NCI-H1417 (cell line): ENCODE results near the gene PRELID3B.

Source experiments
- DNase-seq, 3 experiments: peaks; one replicate each; lab custom pipeline; 2025; lab: John Stamatoyannopoulos, UW

Gene PRELID3B

DNA sequence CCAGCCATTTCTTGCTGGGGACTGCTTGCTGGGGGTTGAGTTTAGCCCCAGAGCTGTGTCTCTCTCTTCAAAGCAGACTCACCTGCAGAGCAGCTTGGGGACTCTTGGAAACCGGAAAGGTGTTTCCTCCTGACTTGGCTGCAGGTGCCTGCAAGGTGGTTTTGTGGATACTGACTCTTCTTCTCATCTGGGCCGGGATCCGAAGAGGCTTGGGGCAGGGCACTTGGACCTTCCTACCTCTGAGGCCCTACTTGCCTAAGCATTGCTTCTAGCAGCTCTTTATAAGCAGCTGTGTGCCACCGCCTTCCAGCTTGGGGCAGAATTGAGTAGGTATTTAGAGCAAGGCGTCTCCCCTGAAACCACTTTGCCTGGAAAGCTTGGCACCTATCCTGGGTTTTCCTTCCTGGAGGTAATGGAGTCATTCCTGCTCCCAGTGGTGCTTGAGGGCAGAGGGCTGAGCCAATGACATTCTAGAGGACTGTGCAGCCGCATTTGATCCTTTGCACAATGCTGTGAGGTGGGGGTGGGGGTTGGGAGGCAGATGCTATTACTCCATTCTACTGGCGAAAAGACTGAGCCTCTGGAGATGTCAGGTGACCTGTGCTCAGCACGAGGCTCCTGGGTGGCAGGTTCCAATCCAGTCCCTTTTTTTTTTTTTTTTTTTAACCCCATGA lies 32.1 kb downstream of the PRELID3B start:
- peak in 1 of 3 experiments; percentile 6 for DNase-seq

DNA sequence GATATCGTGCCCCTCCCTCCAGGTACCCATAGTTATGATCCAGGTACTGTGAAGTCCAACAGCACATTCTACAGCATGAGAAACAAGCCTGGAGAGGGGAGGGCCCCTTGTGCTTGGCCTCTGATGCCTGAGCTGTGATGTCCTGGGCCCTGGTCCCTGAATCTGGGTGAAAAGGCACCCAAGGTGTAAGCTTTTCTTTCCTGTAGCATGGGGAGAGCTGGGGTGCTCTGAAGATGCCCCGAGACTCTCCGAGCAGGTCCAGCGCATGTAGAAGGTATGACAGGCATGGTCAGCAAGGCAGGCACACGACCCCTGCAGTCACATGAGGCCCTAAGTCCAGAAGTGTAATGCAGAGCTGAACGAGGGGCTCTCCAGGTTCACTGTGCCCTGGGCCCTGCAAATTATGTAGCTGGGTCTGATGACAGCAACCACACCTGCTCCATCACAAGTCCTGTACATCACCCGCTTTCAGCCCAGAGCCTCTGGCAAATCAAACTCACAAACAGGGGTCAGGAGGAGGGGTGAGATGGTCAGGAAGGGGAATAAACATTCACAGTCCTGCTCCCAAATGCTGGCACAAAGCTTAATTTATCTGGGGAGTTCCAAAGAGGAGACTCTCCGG lies 33.8 kb downstream of the PRELID3B start:
- no peak for DNase-seq

DNA sequence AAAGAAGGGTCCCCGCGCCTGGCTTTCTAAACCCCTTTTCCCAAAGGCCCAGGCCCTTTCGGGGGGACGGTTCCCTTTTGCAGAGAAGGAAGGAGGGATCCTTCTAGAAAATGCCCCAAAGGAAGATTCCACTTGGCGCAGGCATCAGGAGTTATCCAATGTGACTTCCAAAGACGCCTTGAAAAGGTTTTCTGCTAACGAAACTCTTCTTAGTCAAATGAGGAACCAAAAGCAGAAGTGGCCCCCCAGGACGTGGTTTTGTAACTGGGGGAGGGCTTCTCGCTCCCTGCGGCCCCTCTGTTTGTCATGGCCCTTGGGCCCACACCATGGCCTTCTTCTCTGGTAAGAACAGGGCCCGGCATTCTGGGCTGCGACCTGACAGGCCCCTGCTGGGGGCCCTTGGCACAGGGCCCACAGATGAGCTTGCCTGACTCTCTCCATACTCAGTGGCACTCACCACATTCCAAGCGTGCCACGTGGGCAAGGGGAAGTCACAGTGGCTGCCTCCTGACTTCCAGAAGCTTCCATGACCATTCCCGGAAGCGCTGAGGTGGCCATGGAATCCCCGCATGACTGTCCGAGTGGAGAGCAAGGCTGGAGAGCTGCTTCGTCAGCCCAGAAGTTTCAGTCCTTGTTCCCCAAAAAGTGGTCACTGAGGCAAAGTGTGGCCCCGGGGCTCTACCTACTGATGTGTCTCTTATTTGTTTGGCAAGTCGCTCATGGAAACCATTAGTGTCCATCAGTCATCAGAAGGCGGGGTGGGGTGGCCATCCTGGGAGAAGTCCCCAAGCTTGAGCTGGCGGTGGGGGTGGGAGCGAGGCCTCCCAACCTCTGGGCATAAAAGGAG lies 34.7 kb downstream of the PRELID3B start:
- no peak for DNase-seq

DNA sequence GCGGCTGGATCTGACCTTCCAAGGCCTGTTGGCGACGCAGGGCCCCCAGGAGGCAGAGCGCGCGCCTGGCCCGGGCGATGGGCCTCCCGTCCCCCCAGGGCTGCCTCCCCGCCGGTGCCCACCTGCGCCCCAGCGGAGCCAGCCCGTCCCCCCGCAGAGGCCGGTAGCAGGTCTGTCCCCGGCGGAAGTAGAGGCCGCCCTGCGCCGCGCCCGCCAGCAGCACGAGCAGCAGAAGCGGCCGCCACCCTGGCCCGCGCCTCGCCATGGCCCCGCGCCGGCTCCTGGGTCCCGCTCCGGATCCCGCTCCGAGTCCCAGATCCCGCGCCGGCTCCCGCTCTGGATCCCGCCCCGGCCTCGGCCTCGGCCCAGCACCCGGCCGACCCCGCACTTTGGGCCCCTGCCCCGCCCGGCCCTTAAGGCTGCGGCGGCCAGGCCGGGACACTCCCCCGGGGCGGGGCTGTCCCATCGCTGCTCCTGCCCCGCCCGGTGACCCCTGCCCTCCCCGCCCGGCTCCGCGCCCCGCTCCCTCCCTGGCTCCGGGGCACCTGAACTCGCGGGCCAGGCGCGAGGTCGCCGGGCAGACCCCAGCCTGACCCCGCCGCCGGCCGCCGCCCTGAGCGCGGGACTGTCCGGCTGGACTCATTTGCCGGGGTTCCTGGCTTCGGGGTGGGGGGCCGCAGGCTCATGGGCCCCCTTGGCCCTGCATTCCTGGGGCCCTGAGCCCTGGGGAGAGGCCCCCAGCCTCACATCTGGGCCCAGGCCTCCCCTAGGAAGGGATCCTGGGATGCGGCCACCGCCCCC lies 35.5 kb downstream of the PRELID3B start, which contains the start of gene CTSZ:
Gene CTSZ (minus strand): TSS at position 391 of the 801 bp plus-strand sequence. CDS start 126 bp downstream, at position 265.
- DNase-seq: no peak

DNA sequence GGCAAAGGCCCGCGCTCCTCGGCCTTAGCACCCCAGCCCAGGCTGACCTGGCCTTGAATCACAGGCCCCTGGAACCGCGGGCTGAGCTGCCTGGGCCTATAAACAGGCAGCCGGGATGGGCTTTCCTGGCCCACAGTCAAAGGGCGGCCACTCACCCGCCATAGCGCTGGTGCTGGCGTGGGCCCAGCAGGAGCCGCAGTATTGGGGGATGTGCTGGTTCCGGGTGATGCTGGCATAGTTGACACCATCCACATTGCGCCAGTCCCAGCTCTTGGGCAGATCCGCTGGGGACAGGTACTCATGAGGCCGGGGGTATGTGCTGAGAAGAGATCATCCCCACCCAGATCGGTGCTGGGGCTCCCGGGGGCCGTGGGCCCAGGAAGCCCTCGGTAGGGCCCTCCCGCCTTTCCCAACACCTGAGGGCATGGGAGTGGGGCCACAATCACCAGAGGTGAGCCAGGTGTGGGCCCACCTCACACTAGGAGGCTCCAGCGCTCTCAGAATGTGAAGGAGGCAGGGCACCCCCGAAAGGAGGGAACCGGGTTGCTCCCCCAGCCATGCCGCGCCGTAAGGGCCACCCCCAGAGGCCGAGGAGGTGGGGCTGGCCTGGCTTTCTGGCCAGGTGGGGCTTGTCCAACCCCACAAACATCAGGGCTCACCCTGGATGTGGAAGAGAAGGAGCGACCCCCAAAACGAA lies 36.3 kb downstream of the PRELID3B start:
- no peak for DNase-seq

DNA sequence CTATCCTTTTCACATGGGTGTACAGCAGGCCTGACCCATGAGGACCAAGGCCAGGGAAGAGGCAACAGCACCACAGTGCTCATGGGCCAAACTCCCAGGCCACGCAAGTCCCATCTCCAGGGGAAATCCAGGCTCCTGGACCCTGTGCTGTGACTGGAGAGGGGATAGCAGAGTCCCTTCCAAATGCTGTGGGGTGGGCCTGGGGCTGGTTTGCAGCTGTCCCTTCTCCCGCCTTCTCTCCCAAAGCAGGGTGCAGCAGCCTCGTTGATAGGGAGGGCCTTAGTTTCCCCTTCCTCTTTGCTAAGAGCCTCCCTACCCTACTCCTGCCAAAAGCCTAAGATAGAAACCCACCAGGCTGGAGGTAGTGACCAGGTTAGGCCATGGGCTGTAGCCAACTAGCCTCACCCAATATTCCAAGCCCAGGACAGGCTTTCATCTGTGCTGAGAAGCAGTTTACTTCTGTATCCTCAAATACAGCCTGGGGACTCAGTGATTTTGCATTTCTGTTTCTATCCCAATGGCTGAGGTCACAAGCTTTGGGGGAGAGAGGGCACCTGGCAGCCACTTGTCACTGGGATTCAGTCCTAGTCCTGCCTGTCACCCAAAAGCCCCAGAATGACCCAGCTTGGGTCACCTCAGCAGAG lies 36.9 kb downstream of the PRELID3B start:
- no peak for DNase-seq

DNA sequence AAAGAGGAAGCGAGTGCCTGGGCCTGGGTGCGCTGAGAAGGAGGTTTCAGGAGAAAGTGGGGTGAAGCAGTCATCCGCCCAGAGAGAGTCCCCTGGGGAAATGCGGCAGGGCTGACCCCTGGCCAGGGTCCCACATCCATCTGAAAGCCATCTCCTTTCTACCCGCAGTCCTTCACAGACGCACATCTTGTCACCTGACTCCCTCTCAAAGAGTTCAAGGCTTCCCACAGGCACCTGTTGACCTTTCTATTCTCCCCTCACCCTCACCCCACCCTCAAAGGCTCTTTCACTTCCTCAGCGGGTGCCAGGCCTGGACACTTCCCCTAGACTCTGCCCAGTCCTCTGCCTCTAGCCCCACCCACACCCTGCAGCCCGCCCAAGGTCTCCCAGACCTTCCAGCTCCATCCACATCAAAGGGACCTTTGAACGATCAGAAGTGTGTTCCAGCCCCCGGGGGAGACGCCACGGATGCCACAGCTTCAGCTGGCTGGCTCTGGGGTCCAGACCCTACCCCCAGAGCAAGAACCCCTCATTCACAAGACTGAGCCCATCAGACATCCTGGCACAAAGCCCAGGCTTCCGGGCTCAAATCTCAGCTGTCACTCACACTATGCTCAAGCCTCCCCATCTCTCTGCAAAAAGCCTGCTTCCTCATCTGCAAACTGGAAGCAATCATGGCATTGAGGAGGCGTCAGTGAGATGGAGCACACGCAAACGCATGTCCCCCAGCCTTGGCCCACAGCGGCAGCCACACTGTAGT lies 37.6 kb downstream of the PRELID3B start:
- no peak for DNase-seq

DNA sequence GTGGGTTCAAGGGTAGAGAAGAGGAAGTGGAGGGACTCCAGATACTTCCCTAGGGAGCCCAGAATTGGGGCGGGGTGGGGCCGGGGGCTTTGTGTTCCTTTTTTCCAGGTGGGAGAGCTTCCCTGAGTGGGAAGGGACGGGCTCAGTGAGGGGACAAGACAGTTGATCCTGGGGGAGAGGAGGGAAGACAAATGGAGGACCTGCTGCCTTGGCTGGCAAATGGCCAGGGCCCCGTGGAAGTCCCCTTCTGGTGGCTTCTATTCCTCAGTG lies 38.2 kb downstream of the PRELID3B start:
- no peak for DNase-seq

DNA sequence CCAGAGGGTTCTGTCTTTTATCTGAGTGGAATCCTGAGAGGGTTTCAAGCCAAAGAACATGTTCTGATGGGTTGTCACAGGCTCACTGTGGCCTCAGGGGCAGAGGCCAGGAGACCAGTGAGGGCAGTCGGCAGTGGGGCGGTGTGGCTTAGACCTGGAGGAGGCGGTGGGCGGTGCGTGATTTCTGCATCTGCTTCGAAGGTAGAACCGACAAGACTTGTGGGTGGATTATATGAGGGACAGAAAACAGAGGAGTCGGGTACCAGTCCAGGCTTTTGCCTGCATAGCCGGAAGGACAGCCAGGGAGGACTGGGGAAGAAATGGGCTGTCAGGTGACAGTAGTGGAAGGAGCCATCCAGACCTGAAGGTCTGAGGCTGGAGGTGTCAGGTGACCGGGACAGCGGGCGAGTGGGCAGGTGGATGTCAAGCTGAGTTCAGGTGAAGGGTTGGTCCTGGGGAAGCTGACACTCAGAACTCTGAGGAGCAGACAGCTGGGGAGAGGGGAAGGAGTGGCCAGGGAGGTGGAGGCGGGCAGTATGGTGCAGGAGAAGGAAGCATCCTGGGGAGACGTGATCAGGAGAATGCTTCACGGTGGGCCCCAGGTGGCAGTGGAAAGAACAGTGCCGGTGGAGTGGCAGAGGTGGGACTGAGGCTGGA lies 38.6 kb downstream of the PRELID3B start:
- DNase-seq: peak in 1 of 3 experiments; percentile 6

DNA sequence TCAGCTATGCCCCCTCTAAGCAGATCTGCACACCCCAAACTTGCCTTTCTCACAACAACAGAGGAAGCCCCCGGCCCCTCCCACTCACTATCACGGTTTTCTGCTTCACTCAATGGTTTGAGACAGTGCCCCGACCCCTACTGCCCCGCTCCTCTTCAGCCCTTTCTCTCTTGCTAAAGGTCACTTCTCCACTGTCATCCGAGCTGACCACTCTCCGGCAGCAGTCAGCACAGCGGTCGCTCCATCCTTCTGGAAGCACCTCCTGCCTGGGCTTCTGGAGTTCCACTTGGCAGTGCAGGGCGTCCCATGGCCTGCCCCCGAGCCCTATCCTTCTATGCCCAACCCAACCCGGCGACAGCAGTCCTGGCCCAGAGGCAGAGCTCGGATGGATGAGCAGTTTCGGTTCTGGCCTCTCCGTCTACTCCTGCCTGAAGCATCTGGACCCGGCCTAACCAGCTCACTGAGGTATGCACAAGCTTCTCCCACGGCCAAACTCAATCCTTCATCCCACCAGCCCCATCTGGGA lies 39.6 kb downstream of the PRELID3B start:
- DNase-seq: no peak

DNA sequence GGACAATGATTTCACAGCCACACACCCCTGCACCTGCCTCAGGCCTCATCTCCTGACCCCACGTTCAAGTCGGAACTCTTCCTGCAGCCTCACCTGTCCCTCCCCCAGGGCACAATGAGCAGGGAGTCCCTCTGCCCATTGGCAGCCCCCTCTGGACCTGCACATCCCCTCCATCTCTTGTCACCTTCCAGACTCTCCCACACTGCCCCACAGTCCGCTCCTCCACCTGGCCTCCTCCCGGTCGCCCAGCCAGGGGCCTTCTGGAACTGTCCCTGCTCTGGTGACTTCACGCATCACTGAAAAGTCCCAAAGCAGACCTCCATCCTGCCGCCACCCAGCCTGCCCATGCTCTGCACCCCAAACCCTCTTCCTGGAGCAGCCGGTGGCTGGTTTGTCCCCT lies 40.2 kb downstream of the PRELID3B start:
- no peak for DNase-seq

DNA sequence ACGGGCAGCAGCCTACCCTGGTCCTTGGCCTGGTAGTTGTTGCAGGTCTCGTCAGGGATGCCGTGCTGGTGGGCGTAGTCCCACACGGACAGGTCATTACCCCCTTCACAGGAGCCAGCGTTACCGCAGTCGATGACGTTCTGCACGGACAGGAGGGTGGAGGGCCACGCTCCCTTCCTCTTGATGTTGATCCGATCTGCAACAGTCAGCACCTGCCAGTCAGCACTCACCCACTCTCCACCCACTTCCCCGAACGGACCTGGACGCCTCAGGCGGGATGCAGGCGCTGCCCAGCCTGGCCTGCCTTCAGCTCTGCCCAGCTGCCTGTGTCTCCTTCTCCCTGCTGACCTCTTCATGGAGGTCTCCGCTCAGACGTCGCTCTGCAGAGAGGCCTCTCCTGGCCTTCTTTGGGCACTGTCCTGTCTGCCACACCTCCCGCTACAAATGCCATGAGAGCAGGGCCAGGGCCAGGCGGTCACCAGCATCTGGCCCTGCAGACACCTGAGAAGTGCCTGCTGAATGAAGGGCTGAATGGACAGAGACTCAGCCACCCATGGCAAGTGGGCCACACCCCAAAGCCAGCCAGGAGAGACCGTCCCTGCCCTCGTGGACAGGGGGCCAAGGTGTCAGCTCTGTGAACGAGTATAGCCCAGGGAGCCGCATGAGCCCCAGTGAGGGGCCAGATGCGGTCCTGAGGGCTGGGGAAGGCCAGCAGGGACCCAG lies 41.0 kb downstream of the PRELID3B start:
- no peak for DNase-seq

DNA sequence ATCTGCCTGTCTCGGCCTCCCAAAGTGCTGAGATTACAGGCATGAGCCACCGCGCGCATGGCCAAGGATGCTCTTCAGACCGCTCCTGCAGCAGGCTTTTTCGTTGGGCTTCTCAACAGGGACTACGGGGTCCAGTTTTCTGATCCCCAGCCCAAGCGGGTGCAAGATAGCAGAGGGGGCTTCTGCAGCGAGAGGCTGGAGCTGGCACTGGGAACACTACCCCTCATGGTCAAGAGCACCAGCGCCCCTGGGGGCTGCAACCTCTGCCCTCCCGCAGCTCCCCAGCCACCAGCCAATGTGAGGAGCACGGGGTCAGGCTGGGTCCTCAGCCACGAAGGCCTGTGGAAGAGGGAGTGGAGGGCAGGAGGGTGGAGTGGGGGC lies 41.5 kb downstream of the PRELID3B start:
- no peak for DNase-seq

DNA sequence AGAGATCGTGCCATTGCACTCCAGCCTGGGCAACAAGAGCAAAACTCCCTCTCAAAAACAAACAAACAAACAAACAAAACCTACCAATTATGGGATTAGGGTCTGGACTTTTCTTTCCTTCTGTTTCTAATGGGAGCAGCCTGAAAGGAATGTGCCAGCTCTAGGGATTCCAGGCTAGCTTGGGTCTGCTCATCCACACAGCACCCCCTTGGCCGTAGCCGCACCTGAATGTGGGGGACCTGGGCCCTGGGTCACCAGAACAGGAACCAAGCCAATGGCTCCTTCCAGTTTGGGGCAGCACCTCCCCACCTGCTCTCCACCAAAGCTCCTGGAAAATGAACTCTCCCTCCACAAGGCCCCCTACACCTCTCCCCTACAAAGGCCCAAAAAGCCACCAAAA lies 42.3 kb downstream of the PRELID3B start:
- DNase-seq: no peak

DNA sequence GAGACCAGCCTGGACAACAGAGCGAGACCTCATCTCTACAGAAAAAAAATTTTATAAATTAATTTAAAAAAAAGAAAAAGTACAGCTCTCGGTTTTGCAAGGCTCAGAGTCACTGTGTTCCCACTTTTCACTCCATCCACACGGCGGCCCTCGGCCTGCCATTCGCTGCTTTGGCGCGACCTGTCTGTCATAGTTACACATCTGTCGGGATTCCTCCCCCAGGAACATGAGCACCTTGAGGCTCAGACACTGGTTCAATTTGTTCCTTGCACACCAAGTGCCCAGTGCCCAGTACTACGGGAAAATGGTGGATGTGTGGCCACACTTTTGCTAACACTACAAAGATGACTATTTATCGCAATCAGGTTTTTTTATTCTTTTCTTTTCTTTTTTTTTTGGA lies 43.9 kb downstream of the PRELID3B start:
- no peak for DNase-seq

DNA sequence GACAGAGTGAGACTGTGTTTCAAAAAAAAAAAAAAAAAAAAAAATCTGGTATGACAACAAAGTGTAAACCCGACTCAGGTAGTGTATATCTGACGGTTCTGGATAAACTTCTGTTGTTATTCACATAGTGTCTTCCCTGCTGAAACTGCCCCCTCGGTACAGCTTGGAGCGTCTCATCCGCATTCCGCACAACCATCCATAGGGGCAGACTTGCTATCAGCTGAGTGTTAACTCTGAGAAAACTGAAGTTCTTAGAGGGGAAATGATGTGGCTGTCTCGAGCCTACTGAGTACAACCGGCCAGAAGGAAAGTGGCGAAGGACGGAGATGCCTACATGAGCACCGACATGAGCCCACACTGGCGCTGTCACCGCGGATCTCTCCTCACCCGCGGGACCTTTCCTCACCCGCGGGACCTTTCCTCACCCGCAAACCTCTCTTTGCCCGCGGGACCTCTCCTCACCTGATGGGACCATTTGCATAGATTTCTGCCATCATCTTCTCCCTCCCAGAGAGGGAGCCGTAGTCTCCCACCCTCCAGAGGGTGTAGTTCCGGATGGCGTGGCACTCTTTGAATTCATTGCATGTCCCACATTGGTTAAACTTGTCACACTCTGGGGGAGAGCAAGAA lies 45.3 kb downstream of the PRELID3B start:
- no peak for DNase-seq

DNA sequence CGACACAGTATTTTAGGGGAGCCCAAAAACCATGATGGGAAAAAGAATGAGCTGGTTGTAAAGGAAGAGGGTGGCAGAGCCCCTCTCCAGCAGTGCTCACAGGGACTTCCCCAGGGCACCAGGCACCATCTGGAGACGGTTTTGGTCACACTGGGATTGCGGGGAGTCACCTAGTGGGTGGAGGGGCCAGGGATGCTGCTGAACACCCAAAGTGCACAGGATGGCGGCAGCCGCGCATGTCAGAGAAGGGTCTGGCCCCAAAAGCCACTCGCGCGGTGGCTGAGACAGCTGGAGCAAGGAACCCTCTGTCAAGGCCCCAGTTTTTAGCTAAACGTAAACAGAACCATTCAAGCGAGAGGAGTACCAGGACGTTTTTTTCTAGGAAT lies 46.4 kb downstream of the PRELID3B start:
- DNase-seq: no peak

DNA sequence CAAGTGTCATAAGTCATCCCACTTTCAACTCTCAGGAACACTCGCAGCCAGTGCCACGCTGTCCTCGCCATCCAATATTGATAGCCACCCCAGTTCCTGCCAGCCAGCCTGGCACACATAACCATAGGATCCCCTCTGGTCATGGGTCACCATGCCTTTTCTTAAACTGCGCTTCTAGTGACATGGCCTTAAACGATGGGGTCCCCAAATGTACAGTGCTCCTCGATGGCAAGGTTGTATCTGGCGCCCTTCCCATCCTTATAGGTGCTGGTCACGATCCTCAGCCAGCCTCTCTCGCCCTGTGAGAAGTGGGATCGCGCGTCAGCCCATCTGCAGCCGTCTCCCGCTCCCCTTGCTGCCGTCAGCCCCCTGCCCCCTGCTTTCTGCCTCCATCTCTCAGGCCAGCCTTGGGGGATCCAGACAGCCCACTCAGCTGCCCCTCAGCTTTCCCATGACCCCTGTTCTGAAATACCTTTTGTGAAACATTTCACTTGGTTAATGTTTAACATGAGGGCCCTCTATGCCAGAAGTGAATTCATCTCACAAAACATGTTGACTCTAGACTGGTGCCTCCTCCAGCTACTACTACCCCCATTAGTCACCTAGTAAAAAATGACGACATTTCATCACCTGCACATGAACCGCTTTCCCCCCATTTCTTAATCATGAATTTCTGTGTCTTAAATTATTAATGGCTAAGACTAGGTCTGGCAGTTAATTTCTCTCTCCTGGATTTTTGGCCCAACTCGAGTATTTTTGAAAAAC lies 46.9 kb downstream of the PRELID3B start:
- no peak for DNase-seq
